HepG2 (cell line): ENCODE measurements around the gene DNASE1. TPM values are rescaled to one million over a fixed set of nuclear protein-coding genes. Genes with fewer than 3 reads are reported as not detected.
A peak's percentile ranks its signal among the peaks of the same experiment; 100 is the strongest.

Source experiments
- ATAC-seq: fragments of 200-7000 bp; cut with Tn5 transposase; 3 replicates; pipeline ENCODE4 v1.9.1; 2020; ENCODE audit warnings: mild to moderate bottlenecking, moderate library complexity
- BruUV-seq: library from RNA; stranded (reverse); fragments of 400-500 nt; replicated peaks from 2 replicates; lab custom pipeline; 2021; lab: Mats Ljungman, UMichigan
- CTCF ChIA-PET: fragments of 300-600 bp; formaldehyde crosslinking; extraction: SDS; loops from one replicate; lab custom pipeline; 2021; ENCODE audit warnings: low total read pairs, inconsistent platforms, low intra/inter-chr PET ratio; lab: Yijun Ruan, JAX
- POLR2A ChIA-PET: fragments of 350-600 bp; sonication (Branson Sonifier 250); formaldehyde crosslinking; loops from one replicate; lab custom pipeline; 2020; ENCODE audit warnings: antibody characterized with exemption, inconsistent platforms; lab: Yijun Ruan, JAX
- DNase-seq: peaks from one replicate; pipeline ENCODE4 v3.0.0-alpha.2; 2015; ENCODE audit warnings: low spot score
- FAIRE-seq: peaks from 3 replicates; lab custom pipeline; 2011; peaks lifted over from hg19 to GRCh38; lab: Jason Lieb, UNC
- H2AFZ ChIP-seq: one replicate; pipeline ENCODE4 v1.6.1; 2011; ENCODE audit warnings: low read length, inconsistent platforms
- H3K27ac ChIP-seq: fragments of 300-600 bp; 3 replicates; pipeline ENCODE4 v1.8.0; 2011; ENCODE audit warnings: mixed run types, mild to moderate bottlenecking, mixed read lengths, low read length, inconsistent platforms; ENCODE audit not compliant: insufficient read depth; ENCODE audit errors: extremely low read length
- H3K27me3 ChIP-seq, 2 experiments: fragments of 200-600 bp in 1 of 2; 2 replicates in 1 of 2; 3 replicates in 1 of 2; pipeline versions ENCODE4 v1.6.0 to v1.8.0; 2011; ENCODE audit warnings: low read length in 2 of 2, mild to moderate bottlenecking in 2 of 2, moderate library complexity in 2 of 2, inconsistent platforms in 1 of 2; ENCODE audit not compliant: insufficient read depth in 2 of 2, control insufficient read depth in 1 of 2
- H3K36me3 ChIP-seq, 2 experiments: fragments of 200-600 bp in 1 of 2; replicated peaks in 1 of 2; 2 replicates in 1 of 2; 3 replicates in 1 of 2; pipeline versions ENCODE4 v1.5.1 to v1.8.0; 2011; ENCODE audit warnings: low read length in 2 of 2, inconsistent platforms in 1 of 2; ENCODE audit not compliant: insufficient read depth in 2 of 2, control insufficient read depth in 1 of 2
- H3K4me1 ChIP-seq: 2 replicates; pipeline ENCODE4 v1.5.1; 2012; ENCODE audit warnings: low read length, inconsistent platforms; ENCODE audit not compliant: insufficient read depth
- H3K4me2 ChIP-seq: 2 replicates; pipeline ENCODE4 v1.6.0; 2011; ENCODE audit warnings: low read depth, low read length, inconsistent platforms
- H3K4me3 ChIP-seq, 3 experiments: fragments of 200-600 bp in 1 of 3; sonication (generic), shearing (Covaris generic) in 1 of 3; replicated peaks in 1 of 3; 2 replicates each; pipeline ENCODE4 v1.5.1; 2011 to 2016; ENCODE audit warnings: low read length in 3 of 3, inconsistent platforms in 2 of 3, low read depth in 2 of 3, mild to moderate bottlenecking in 2 of 3, control low read depth in 1 of 3, mixed read lengths in 1 of 3; ENCODE audit not compliant: insufficient read depth in 1 of 3
- H3K79me2 ChIP-seq: one replicate; pipeline ENCODE4 v1.6.1; 2011; ENCODE audit warnings: low read length, inconsistent platforms; ENCODE audit not compliant: insufficient read depth
- H3K9ac ChIP-seq: 2 replicates; pipeline ENCODE4 v1.6.0; 2011; ENCODE audit warnings: mild to moderate bottlenecking, low read depth, low read length, inconsistent platforms; ENCODE audit not compliant: insufficient read depth
- H3K9me3 ChIP-seq: 2 replicates; pipeline ENCODE4 v1.5.1; 2012; ENCODE audit warnings: mild to moderate bottlenecking, low read length
- H4K20me1 ChIP-seq: 2 replicates; pipeline ENCODE4 v1.6.0; 2011; ENCODE audit warnings: inconsistent platforms, mild to moderate bottlenecking, low read length, moderate library complexity; ENCODE audit not compliant: insufficient read depth
- AGO2 ChIP-seq: fragments of 200-400 bp; formaldehyde crosslinking; optimal IDR thresholded peaks from 2 replicates; pipeline ENCODE3; 2017; ENCODE audit warnings: mild to moderate bottlenecking, low read depth, low read length, moderate library complexity
- CENPT ChIP-seq: sonication (generic); formaldehyde crosslinking; IDR thresholded peaks from 2 replicates; pipeline ENCODE4 v1.8.0; 2022; ENCODE audit warnings: low read depth, mild to moderate bottlenecking, moderate library complexity, missing genetic modification reagents
- ZNF12 ChIP-seq: sonication (generic); formaldehyde crosslinking; IDR thresholded peaks from 2 replicates; pipeline ENCODE4 v1.5.0; 2020; ENCODE audit warnings: missing genetic modification reagents
- ZNF687 ChIP-seq: sonication (generic); formaldehyde crosslinking; IDR thresholded peaks from 2 replicates; pipeline ENCODE4 v1.5.1; 2020; ENCODE audit warnings: mild to moderate bottlenecking, missing genetic modification reagents, moderate library complexity
- WGBS: methylation state at CpG from one replicate; pipeline ENCODE4 v1.1.6; 2017; ENCODE audit warnings: low lambda C conversion rate; 5-methylcytosine and 5-hydroxymethylcytosine counted together
- in situ Hi-C: cut with HindIII; loops from 2 replicates; pipeline ENCODE4 v1.10.0; 2017; ENCODE audit warnings: low pct_unique_long_range_greater_than_20kb; ENCODE audit not compliant: extremely low pct_ligation_motif_present
- intact Hi-C: fragments of 100-400 bp; cut with micrococcal nuclease; formaldehyde crosslinking; loops from one replicate; pipeline ENCODE4 v1.10.0; 2022; ENCODE audit not compliant: unreplicated experiment
- polyA plus RNA-seq, 8 experiments: library from polyadenylated mRNA; depleted of rRNA in 3 of 8; stranded (reverse) in 7 of 8; unstranded in 1 of 8; fragments of >200 nt; fragmentation: Illumina TruSeq in 4 of 8; extraction: Trizol in 4 of 8; gene quantifications; 2 replicates each; pipeline versions ENCODE4 v1.2.1 to v1.2.3, GENCODE V29; 2011 to 2016; ENCODE audit warnings: low read depth in 4 of 8, missing spikeins in 1 of 8, mixed read lengths in 1 of 8; ENCODE audit not compliant: insufficient read depth in 1 of 8
- total RNA-seq, 5 experiments: library from RNA; depleted of rRNA; stranded (reverse); fragments of >200 nt; fragmentation: Illumina TruSeq; extraction: Trizol; gene quantifications; 2 replicates each; pipeline ENCODE4 v1.2.3, GENCODE V29; 2016; ENCODE audit warnings: low read depth in 1 of 5

DNASE1 gene
- total and polyA plus RNA-seq, 2 of the 13 experiments (the other 11 are each of a cell fraction or from before 2014, with no cell fraction given), result 7.1 to 11.1 TPM

GRCh38 chr16:3674513-3675295 is 20.2 kb downstream of the DNASE1 start:
- BruUV-seq, result no TSS peak
- Histone ChIP-seq H4K20me1 (no peaks in the 10 kb centered on the region), H3K9me3 (no peaks in the 10 kb centered on the region), H2AFZ (no peak overlapping the region), H3K9ac (no peak overlapping the region), H3K27ac (no peak overlapping the region), H3K4me3 (no peak overlapping the region), H3K27me3 (no peaks in the 10 kb centered on the region), H3K4me1 (no peaks in the 10 kb centered on the region), H3K36me3 (peaks cover 43 to 84% of the 10 kb centered on the region in 2 experiments; a peak in 4 of 5 replicates), H3K79me2 (no peaks in the 10 kb centered on the region), H3K4me2 (no peak overlapping the region)
- FAIRE-seq (no peak), ATAC-seq (peak; percentile 13; the same call in 1 of the 3 replicates), DNase-seq (no peak)
- intact Hi-C loops (no loop called here), in situ Hi-C loops (no loop called here)
- POLR2A ChIA-PET, result no interaction called here
- TF ChIP-seq CENPT (CRISPR knock-in tag) (0 out of 2 replicates have a peak, but pooled peaks have one; percentile 27), ZNF687 (CRISPR knock-in tag) (peak; percentile 6; the same call in 1 of the 2 replicates), AGO2 (peak; percentile 74), ZNF12 (CRISPR knock-in tag) (no peak)
- 97% methylated on average over 28 of the region's 34 CpGs for WGBS
- CTCF ChIA-PET, result no interaction called here
